CD4-positive, alpha-beta T cell treated with Interleukin-17A for 4 hours (primary cell): ENCODE data around the gene ZMYND10.
A peak's percentile ranks its signal among the peaks of the same experiment; 100 is the strongest.

Source experiments
- DNase-seq: peaks from one replicate; pipeline ENCODE4 v3.0.0-alpha.2; 2020; ENCODE audit warnings: mixed read lengths

ZMYND10 gene

DNA sequence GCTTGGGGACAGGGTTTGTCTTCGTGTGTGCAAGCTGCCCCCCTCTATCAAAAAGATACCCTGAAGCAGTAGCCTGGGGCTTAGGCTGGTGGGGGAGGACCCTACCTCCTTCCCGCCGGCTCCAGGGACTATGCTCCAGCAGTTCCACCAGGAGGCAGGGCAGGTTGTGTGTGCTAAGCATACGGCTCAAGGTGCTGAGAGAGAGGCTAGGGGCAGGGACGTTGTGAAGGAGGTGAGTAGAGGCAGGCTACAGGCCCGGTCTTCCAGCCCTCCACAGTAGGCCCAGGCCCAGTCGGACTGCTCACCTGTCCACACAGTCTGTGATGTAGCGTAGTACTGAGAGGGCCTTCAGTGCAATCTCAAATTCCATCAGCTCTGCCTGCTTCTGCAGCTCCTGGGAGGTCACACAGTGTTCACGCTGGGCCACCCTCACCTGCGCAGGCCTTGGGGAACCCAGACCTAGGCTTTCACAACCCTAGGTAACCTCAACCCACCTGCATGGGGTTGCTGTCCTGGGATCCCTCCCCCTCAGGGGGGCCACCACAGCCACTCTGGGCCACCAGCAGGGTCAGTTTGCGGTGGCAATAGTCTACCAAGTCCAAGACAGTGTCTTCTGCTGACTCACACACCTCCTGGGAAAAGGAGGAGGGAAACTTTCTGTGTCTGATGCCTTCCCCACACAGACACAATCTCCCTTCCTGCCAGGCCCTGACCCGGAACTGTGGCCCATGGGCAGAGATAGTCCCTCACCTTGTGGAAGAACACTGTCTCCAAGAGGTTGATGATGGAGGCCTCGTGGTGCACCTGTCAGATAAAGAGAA is 2.5 kb downstream of the ZMYND10 start:
- no peak for DNase-seq

DNA sequence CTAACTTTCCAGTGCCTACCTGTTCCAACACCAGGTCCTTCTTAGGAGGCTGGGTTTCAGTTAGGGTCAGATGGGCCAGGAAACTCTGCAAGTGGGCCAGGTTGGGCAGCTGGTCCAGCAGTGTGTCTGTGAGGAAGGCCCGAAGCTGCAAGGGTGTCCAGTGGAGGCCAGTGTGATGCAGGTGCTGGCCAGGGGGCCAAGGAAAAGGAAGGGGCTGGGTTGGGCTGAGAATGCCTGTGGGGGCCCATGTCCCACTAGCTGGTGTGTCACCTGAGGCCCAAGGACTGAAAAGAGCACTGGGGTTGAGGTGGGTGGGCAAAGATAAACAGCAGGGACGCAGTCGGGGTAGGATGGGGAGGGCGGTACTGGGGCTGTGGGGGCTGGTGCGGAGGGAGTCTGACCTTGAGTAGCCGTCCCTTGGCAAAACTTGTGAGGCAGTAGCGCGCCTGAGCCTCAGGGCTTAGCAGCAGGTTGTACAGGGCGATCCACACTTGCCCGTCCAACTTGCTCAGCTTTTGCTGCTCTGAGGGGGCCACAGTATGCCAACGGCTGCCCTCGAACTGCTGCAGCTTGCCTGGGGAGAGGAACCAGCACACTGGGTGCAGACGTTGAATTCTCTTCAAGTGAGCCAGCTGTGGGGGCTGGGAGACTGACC is 3.4 kb downstream of the ZMYND10 start:
- no peak for DNase-seq

DNA sequence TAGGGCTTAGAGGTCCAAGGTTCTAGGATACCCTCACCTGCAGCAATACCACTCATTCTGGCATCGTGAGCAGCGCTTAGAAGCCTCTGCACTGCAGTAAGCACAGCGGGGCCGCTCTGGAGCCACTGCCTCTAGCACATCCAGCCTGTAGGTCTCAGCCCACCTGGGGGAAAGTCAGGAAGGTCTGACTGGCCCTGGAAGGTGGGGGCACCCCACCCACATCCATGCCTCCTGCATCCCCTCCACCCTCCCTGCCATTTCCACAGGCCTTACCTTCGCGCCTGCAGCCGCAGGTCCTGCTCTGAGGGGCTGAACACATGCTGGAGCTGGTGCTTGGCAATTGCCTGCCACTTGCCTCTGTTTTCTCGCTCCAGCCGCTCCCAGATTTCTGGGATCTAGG is 4.0 kb downstream of the ZMYND10 start:
- DNase-seq, result no peak

DNA sequence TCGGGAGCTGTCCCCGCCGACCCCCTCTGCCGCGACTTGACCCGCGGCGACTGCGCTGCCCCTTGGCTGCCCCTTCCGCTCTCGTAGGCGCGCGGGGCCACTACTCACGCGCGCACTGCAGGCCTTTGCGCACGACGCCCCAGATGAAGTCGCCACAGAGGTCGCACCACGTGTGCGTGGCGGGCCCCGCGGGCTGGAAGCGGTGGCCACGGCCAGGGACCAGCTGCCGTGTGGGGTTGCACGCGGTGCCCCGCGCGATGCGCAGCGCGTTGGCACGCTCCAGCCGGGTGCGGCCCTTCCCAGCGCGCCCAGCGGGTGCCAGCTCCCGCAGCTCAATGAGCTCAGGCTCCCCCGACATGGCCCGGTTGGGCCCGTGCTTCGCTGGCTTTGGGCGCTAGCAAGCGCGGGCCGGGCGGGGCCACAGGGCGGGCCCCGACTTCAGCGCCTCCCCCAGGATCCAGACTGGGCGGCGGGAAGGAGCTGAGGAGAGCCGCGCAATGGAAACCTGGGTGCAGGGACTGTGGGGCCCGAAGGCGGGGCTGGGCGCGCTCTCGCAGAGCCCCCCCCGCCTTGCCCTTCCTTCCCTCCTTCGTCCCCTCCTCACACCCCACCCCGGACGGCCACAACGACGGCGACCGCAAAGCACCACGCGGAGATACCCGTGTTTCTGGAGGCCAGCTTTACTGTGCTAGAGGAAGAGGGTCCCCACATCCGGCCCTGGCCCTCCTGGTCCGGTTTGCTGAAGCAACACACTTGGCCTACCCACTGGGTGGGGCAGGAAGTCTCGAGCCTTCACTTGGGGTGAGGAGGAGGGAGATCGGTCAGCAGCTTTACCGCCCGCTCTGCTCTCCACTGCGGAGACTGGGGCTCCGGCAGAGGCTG is 4.8 kb downstream of the ZMYND10 start, which contains the start of gene RASSF1:
Gene RASSF1, minus strand, starts transcription at position 389 of the 882 bp plus-strand sequence. Its CDS starts 31 bp downstream, at position 358.
- peak; percentile 69 for DNase-seq

DNA sequence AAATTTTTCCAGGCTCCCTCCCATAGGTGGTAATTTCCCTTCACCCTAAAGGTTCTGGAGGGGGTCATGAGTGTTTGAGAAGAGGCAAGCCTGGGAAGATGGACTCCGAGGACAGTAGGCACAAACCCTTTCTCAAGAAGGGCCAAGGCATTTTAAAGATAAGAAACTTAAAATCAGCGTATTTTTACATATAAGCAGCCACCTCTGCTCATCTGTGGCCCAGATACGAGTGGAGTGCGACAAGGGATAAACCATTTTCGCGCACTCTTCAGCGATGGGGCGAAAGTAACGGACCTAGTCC is 5.4 kb downstream of the ZMYND10 start:
- DNase-seq, result no peak

DNA sequence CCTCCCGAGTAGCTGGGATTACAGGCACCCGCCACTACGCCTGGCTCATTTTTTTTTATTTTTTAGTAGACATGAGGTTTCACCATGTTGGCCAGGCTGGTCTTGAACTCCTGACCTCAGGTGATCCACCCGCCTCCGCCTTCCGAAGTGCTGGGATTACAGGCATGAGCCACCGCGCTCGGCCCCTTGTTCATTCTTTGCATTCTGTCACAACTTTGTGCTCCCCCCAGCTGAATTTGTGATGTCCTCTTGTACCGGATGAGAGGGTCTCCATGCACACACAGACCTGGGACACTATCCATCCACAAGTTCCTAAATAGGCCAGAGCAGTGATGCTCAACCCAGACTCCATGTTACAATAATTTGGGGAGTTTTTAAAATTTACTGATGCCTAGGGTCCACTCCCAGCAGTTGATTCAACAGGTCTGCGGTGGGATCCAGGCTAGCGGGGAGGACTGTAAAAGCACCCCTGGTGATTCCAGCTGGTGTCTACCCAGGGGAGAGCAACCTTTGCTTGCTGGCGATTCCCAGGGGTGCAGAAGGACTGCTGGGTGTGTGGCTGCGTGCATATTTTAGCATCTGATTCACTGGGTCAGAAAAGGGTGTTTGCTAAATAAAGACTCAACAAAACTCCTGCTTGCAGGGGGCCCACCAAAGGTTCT is 5.9 kb downstream of the ZMYND10 start:
- DNase-seq, result no peak

DNA sequence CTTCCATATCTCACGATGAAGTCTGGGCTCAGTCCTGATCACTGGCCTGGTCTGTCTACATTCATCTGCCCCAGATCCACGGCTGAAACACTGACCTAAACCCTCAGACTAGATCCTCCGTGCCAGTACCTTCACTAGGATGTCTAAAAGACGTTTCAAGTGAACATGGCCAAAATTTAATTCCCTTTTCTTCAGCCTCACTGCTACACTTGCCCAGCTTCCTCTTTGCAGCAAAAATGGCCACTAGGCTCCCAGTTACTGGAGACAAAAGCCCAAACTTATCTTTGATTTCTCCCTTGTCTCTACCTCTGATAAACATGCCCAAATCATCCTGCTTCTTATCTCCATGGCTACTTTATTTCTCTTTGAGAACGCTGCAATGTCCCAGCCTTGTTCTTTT is 6.6 kb downstream of the ZMYND10 start:
- no peak for DNase-seq

DNA sequence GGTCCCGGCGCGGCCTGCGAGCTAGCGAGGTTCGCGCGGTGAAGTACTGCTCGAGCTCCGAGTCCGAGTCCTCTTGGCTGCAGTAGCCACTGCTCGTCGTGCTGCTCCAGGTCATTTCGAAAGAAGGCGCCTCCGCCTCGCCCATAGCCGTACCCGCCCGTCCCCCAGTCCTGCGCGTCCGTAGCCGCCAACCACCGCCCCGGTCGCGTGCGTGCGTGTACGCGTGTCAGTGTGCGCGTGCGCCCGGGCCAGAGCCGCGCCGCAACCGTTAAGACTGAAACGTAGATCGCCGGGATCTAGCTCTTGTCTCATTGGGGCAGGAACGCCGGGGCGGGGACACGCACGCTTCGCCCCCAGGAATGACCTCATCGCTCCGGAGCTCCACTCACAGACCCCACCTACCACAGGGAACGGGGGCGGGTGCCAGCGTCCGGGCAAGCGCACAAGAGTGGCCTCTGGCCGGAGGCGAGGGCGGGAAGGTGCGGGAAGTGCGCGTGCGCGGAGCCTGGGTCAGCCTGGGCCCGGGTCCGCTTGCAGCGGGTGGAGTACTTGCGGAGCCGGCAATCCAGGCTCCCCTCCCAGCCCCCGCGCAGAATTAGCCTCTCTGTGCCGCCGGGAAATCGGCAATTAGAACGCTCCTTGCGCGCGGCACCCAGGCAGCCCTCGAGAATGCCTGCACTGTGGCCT is 8.2 kb downstream of the ZMYND10 start:
- peak; percentile 97 for DNase-seq

DNA sequence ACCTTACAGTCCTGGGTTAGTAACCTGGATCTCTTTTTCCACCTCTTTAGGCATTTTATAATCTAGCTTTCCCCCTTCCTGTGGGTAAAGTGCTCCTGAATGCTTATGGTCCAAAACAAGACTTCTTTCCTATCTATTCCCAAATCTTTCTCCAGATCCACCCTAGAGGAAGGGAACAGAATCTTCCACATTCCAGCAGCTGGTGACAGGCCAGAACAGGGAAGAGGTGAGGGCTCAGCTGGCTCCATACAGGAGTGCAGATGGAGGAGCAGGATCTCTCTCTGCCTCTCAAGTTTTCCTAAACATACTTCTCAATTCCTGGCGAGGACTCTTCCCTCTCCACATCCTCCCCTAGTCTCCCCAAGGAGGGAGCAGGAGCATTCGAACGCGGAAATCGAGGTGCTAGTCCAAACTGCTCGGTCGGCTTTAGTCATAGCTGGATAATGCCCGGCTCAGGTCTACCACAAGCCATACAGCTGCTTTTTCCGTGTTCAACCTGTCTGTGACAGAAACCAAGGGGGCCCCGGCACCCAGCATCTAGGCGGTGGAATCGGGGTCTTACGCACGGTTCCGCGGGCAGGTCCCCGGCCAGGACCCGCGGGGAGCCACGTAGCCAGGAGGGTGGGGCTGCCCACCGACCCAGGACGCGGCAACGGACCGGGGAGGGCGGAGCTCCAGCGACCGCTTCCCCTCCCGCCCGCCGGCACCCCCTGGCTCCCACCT is 8.9 kb downstream of the ZMYND10 start:
- no peak for DNase-seq

DNA sequence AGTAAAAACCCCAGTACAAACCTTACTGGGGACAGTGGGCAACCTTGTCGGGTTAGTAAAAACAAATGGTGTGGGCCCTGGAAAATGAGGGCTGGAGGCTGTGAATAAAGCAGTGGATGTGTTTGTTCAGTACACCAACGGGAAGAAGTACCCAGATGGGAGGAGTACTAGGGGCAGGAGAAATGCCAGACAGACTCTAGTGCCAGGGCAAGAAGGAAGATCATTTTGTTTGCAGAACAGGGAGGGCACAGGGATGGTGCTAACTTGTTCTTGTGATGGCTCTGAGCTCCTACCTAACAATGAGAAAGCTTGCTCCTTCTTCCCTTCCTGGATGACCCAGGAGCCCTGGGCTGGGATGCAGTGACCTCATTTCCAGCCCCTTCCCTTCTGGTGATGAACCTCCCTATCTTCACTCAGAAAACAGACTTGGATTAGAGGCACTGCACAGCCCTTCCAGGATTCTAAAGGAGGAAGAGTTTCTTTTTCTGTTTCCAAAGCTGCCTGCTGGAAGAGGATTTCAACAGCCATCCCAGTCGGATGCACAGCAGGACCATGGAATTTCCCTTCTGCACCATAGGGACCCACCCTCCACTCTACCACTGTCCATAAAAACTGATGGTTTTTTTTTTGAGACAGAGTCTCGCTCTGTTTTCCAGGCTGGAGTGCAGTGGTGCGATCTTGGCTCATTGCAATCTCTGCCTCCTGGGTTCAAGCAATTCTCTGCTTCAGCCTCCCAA is 11.0 kb downstream of the ZMYND10 start:
- DNase-seq, result no peak

DNA sequence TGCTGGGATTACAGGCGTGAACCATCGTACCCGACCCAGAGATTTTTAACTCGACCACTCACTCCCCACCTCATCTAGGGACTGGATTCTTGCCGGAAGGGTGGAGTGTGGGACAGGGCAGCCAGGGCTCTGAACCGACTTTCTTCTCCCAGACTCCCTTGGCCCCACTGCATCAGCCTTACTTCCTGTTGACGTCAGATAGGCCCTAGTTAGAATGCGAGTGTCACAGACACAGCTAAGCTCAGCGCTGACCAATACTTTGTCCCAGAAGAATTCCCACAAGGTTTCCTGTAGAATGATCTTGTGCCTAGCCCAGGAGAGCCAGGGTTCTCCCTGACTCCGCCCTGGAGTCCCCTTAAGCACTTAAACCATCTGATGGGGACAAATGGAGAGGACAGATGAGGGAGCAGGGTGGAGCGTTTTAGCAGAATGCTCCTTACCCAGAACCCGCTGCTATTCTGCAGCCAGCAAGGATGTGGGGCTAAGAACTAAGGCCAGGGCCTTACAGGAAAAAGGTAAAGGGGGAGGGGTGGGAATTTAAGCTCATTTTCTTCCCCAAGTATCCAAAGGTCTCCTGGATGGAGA is 11.7 kb downstream of the ZMYND10 start:
- no peak for DNase-seq

DNA sequence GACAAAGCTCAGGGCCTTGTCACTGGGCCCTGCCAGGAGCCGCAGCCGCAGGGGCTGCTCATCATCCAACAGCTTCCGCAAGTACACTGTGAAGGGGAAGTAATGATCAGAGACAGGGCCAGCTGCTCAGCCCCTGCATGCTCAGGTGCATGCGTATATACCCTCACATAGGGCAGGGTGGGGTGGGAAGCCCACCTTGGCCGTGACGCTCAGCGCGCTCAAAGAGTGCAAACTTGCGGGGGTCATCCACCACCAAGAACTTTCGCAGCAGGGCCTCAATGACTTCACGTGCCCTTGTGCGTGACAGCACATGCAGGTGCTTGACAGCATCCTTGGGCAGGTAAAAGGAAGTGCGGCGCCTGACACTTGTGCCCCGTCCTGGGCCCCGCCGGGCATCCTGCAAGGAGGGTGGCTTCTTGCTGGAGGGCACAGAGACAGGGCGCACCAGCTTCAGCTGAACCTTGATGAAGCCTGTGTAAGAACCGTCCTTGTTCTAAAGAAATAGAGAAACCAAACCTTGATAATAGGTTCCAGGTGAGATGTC is 14.1 kb downstream of the ZMYND10 start:
- no peak for DNase-seq

DNA sequence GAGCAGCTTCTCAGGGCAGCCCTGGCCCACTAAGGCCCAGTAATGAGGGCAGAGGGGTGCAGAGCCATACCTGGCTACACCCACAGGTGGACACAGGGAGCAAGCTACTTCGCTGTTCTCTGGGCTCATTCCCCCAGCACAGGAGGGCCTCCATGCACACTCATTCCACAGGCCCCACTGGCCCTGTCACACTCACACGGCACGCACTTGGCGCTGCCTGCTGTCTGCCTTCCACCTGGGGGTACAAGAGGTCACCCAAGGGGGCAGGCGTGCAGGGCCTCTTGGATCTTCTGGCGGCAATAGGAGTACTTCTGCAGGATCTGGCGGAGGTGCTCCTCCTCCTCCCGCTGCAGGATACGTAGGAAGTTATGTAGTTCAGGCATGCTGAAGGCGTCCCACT is 15.2 kb downstream of the ZMYND10 start:
- DNase-seq, result peak; percentile 0

DNA sequence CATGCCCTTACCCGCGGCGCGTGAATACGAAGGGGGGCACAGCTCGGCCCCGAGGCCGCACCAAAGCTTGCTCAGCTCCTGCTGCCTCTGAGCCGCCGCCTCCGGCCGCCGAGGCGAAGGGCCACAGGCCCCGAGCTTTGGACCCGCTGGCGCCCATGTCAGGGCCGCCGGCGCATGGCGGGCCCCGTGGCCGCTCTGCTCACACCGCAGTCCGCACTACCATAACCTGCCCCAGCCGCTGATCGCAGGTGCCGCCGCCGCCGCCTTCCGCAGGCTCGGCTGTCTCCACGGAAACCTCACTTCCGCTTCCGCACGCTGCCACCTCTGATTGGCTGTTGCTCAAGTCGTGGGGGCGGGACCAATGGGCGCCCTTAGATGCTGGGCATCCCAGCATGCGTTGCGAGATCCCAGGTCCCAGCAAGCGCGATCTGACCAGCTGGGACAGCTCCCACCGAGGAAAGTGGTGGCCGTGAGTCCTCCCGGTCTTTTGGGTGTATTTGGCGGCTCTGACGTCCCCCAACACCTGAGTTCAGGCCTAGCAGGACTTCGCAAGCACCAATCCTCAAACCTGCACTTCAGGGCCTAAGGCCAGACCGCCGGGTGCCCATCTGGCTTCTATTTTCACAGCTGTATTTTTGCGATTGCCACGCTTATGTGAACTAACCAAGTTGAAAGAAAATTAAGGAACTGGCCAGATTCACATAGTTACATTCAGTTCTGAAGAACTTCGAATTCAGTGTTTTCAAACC is 17.4 kb downstream of the ZMYND10 start, which contains the start of gene TUSC2:
Gene TUSC2, minus strand, starts transcription at position 281 of the 749 bp plus-strand sequence. Its CDS starts 124 bp downstream, at position 157.
- DNase-seq, result peak; percentile 97

DNA sequence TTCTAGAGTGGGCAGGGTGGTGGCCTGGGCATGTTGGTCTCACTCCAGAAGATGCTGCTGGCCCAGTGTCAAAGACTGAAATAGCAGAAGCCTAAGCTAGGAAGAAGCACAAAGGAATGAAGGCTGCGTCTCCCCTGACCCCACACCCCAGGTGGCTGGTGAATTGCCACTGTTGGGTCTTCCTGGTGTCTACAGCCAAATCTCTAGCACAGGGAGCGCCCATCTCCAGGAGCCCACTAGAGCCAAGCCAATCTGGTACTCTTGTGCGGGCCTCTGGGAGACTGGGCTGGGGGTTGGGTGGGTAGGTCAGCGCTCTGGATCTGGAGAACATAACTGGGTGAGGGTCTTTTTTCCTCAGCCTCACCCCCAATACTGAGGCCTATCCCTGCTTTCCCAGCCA is 18.4 kb downstream of the ZMYND10 start:
- no peak for DNase-seq

DNA sequence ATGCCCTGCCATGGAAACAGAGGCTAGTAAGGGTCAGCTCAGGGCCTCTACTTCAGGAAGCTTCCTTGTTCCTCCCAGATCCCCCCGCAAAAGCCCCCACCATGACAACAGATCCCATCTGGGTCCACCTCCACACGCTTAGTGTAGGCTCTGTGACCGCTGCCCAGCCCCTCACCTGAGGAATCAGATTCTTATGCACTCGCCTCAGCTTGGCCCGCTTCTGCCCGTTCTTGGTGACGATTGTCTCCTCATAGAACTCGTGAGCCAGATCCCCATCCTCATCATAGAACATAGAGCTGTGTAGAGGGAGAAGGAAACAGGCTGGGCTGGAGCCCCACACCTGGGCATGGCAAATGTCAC is 19.4 kb downstream of the ZMYND10 start:
- peak; percentile 1 for DNase-seq

DNA sequence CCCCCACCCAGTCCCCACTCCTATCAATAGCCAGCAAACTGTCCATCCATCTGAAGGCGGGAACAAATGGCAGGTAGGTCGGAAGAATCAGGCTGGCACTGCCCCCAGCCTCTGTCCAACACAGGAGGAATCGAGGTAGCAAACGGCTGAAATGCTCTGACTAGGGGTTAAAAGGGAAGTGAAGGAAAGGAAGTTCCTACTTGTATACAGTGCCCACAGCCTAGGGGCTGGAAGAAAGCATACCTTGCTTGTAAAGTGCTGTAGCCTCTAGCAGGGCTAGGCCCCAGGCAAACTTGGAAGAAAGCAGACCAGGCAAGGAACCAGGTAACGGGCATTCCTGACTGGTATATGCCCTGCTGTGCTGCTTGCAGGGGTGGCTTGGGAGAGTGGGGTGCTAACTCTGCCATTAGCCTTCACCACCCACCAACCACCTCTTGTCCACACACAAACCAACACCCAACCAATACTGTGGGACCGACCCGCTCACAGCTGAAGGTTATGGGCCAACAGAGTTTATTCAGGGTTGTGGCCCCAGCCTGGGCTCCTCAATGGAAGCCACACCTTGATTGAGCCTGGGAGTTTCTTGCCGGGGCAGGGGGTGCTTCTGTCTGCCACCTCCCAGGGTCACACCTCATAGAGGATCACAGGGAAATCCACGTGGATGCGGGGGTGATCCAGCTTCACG is 19.9 kb downstream of the ZMYND10 start:
- no peak for DNase-seq

DNA sequence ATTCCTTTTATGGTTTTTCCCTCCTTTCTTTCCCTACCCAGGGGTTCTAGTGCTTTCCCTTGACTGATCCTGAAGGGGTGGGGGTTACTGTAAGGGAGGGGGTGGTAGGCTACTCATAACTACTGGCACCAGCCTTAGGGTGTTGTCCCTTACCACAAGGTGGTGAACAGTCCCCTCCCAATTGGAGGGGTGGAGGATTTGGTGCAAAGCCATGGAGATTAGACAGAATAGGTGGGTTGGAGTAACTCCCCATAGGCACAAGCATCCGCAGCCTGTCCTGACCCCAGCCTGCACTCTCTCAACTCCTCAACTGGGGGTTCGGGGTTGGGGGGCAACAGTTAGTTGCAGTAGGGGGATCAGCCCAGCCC is 20.4 kb downstream of the ZMYND10 start:
- no peak for DNase-seq
